CD4-positive, alpha-beta T cell (primary cell): ENCODE results near the gene MVP. TPM values are rescaled to one million over a fixed set of nuclear protein-coding genes. Genes with fewer than 3 reads are reported as not detected.

Source experiments
- ATAC-seq: fragments of 200-7000 bp; cut with Tn5 transposase; one replicate; pipeline ENCODE4 v1.10.0; 2022; ENCODE audit warnings: mild to moderate bottlenecking; ENCODE audit not compliant: poor library complexity
- CTCF ChIA-PET: fragments of 350-600 bp; sonication (Branson Sonifier 250); formaldehyde crosslinking; loops from one replicate; lab custom pipeline; 2021; ENCODE audit warnings: antibody characterized with exemption, inconsistent platforms; lab: Charles Lee
- POLR2A ChIA-PET: fragments of 350-600 bp; sonication (Branson Sonifier 250); formaldehyde crosslinking; loops from one replicate; lab custom pipeline; 2021; ENCODE audit warnings: antibody characterized with exemption, inconsistent platforms; lab: Charles Lee
- DNase-seq, 14 experiments: peaks; one replicate each; pipeline ENCODE4 v3.0.0-alpha.2; 2013 to 2020; ENCODE audit warnings: mixed read lengths in 2 of 14
- H3K27ac ChIP-seq, 2 donors: one replicate each; pipeline versions ENCODE4 v1.5.1 to v1.7.0; 2013; ENCODE audit warnings: low read length in 2 of 2, low read depth in 1 of 2, mild to moderate bottlenecking in 1 of 2
- H3K27me3 ChIP-seq, 2 experiments: 1 replicate in 1 of 2; 2 replicates in 1 of 2; pipeline versions ENCODE4 v1.6.1 to v1.7.0; 2013; ENCODE audit warnings: low read length in 2 of 2, control low read depth in 1 of 2, mild to moderate bottlenecking in 1 of 2, moderate library complexity in 1 of 2; ENCODE audit not compliant: insufficient read depth in 2 of 2, control insufficient read depth in 1 of 2
- H3K36me3 ChIP-seq: one replicate; pipeline ENCODE4 v1.6.1; 2013; ENCODE audit warnings: low read length, control low read depth; ENCODE audit not compliant: insufficient read depth
- H3K4me1 ChIP-seq: one replicate; pipeline ENCODE4 v1.6.1; 2013; ENCODE audit warnings: low read length, control low read depth; ENCODE audit not compliant: insufficient read depth
- H3K4me3 ChIP-seq: one replicate; pipeline ENCODE4 v1.5.1; 2013; ENCODE audit warnings: mild to moderate bottlenecking, low read length, moderate library complexity
- H3K9me3 ChIP-seq, 2 experiments: 1 replicate in 1 of 2; 2 replicates in 1 of 2; pipeline versions ENCODE4 v1.6.1 to v1.7.0; 2013; ENCODE audit warnings: low read length in 2 of 2, mild to moderate bottlenecking in 2 of 2, control low read depth in 1 of 2, moderate library complexity in 1 of 2; ENCODE audit not compliant: control insufficient read depth in 1 of 2, insufficient read depth in 1 of 2
- H3K27ac Mint-ChIP-seq: one replicate; pipeline ENCODE4 v1.8.0; 2020; ENCODE audit warnings: mixed read lengths
- H3K27me3 Mint-ChIP-seq: one replicate; pipeline ENCODE4 v1.8.0; 2021; ENCODE audit warnings: mixed read lengths
- H3K36me3 Mint-ChIP-seq: one replicate; pipeline ENCODE4 v1.8.0; 2021; ENCODE audit warnings: low read depth, mixed read lengths
- H3K4me1 Mint-ChIP-seq: one replicate; pipeline ENCODE4 v1.8.0; 2021; ENCODE audit warnings: low read depth, mixed read lengths
- H3K4me3 Mint-ChIP-seq: one replicate; pipeline ENCODE4 v1.8.0; 2020; ENCODE audit warnings: mild to moderate bottlenecking, mixed read lengths
- H3K9me3 Mint-ChIP-seq: one replicate; pipeline ENCODE4 v1.8.0; 2020; ENCODE audit warnings: mixed read lengths
- intact Hi-C, 2 experiments: fragments of 100-400 bp; cut with DNase I in 1 of 2; cut with micrococcal nuclease in 1 of 2; formaldehyde crosslinking; loops; one replicate each; pipeline versions ENCODE4 v1.15.1 to v1.9.0; 2023 to 2025; cut with DNase I, micrococcal nuclease
- total RNA-seq, 174 experiments: library from RNA in 2 of 174; stranded (reverse) in 2 of 174; gene quantifications; one replicate each; pipeline ENCODE4 v1.2.3 and lab custom pipeline; 2021 to 2026
- TF ChIP-seq, protein P1 (sequence below): fragments of 200-600 bp; IDR thresholded peaks from one replicate; pipeline ENCODE4 v1.8.0; 2022; ENCODE audit warnings: antibody characterized with exemption, mild to moderate bottlenecking

Gene MVP
- total RNA-seq, 2 experiments from 2014 or later = 115 to 118 TPM

- H3K9me3 Mint-ChIP-seq = no peaks in the 10 kb centered on the region
- TF ChIP-seq, protein P1, sequence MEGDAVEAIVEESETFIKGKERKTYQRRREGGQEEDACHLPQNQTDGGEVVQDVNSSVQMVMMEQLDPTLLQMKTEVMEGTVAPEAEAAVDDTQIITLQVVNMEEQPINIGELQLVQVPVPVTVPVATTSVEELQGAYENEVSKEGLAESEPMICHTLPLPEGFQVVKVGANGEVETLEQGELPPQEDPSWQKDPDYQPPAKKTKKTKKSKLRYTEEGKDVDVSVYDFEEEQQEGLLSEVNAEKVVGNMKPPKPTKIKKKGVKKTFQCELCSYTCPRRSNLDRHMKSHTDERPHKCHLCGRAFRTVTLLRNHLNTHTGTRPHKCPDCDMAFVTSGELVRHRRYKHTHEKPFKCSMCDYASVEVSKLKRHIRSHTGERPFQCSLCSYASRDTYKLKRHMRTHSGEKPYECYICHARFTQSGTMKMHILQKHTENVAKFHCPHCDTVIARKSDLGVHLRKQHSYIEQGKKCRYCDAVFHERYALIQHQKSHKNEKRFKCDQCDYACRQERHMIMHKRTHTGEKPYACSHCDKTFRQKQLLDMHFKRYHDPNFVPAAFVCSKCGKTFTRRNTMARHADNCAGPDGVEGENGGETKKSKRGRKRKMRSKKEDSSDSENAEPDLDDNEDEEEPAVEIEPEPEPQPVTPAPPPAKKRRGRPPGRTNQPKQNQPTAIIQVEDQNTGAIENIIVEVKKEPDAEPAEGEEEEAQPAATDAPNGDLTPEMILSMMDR = no peak
- POLR2A ChIA-PET = interaction anchor here (0.6 to 10.4 kb wide), 21 partner anchors 10 to 555 kb away, joined by 3 to 190 read pairs (median 4); partner anchors contain the start of genes ASPHD1, CDIPT, KCTD13 and KIF22
- peaks cover 83% of the 10 kb centered on the region for H3K4me1 Mint-ChIP-seq
- H3K27ac ChIP-seq = peak overlapping the region; percentile 70 to 84
- H3K4me1 ChIP-seq = peaks cover 93% of the 10 kb centered on the region
- ATAC-seq (peak; percentile 24), DNase-seq (peak in 5 of 14 experiments; percentile 29 to 69 (median 49))
- peaks cover 50% of the 10 kb centered on the region for H3K36me3 Mint-ChIP-seq
- peak overlapping the region; percentile 95 for H3K4me3 ChIP-seq
- peak overlapping the region; percentile 90 for H3K27ac Mint-ChIP-seq
- no peaks in the 10 kb centered on the region for H3K27me3 ChIP-seq
- H3K27me3 Mint-ChIP-seq = no peaks in the 10 kb centered on the region
- CTCF ChIA-PET = interaction anchor here (0.6 to 4.0 kb wide), 15 partner anchors 8 to 147 kb away, joined by 3 to 75 read pairs (median 4); partner anchors contain the start of genes CDIPT, KIF22, MAZ and TMEM219
- H3K36me3 ChIP-seq = peaks cover 28% of the 10 kb centered on the region
- peak overlapping the region; percentile 97 for H3K4me3 Mint-ChIP-seq
- intact Hi-C loops = loop anchor here in 1 of 2 experiments (2.0 kb wide), 1 partner anchor 182 kb away; the partner anchor contains the start of gene INO80E
- H3K9me3 ChIP-seq = no peaks in the 10 kb centered on the region
Observed at GRCh38 chr16:29815032-29815721, 5.1 kb upstream of the MVP start.

DNA sequence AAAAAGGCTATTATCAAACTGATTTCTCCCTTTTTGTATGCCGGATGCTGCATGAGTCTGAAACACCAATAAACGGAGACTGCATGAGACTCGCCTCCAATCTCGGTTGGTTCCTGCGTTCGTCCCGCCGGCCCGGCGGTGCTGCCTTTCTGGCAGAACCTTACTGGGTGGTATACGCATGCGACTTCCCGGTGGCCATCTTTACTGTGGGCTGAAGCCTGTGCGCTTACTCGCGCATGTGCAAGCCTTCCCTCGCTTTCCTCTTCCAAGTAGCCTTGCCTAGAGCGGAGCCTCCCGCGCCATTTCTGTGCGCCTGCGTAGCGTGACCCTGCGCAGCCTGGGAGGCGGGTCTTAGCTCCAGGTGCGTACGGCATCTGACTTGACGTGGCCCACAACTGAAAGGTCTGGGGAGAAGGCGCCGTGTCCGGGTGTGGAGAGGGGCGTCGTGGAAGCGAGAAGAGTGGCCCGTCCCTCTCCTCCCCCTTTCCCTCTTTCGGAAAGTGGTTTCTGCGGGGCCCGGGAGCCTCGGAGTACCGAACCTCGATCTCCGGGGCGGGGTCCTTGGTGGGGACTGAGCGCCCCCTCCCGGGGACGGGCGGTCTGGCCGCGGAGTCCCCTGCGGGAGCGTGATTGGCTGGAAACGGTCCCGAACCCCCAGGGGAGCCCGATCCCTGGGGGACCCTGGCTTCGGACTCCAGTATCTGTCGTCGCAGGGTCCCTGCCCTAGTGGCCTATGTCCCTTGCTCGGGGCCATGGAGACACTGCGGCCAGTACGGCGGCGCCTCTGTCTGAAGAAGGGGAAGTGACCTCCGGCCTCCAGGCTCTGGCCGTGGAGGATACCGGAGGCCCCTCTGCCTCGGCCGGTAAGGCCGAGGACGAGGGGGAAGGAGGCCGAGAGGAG lies 4.2 kb upstream of the MVP start, which contains the start of gene PAGR1:
Gene PAGR1, plus strand, starts transcription at position 360 of the 901 bp plus-strand sequence. Its CDS starts 374 bp downstream, at position 734.
- H3K36me3 Mint-ChIP-seq = peaks cover 49% of the 10 kb centered on the region
- TF ChIP-seq, protein P1 = peak; percentile 97
- Histone ChIP-seq H3K4me1 (peaks cover 92% of the 10 kb centered on the region), H3K4me3 (peak within 1 kb of the TSS; percentile 95), H3K27me3 (no peaks in the 10 kb centered on the region), H3K36me3 (peaks cover 23% of the 10 kb centered on the region), H3K27ac (peak within 1 kb of the TSS; percentile 84 to 94), H3K9me3 (no peaks in the 10 kb centered on the region)
- peak; percentile 73 for ATAC-seq
- ChIA-PET CTCF (interaction anchor here (0.5 to 4.0 kb wide), 19 partner anchors 9 to 146 kb away, joined by 3 to 75 read pairs (median 4); partner anchors contain the start of genes CDIPT, KIF22, MAZ and TMEM219), POLR2A (interaction anchor here (0.6 to 10.4 kb wide), 25 partner anchors 11 to 555 kb away, joined by 3 to 190 read pairs (median 4); partner anchors contain the start of genes ASPHD1, CDIPT, KCTD13 and KIF22)
- H3K9me3 Mint-ChIP-seq = no peaks in the 10 kb centered on the region
- H3K4me1 Mint-ChIP-seq = peaks cover 83% of the 10 kb centered on the region
- intact Hi-C loops = loop anchor here (1.0 to 2.0 kb wide), 9 partner anchors 9 to 181 kb away; partner anchors contain the start of genes CDIPT (in 1 of the 2), INO80E (in 1 of the 2) and KIF22 (in 1 of the 2)
- H3K27ac Mint-ChIP-seq = peak within 1 kb of the TSS; percentile 90
- H3K27me3 Mint-ChIP-seq = no peaks in the 10 kb centered on the region
- H3K4me3 Mint-ChIP-seq = peak within 1 kb of the TSS; percentile 97
- DNase-seq = peak; percentile 97 to 100 (median 98)
